CD4-positive, alpha-beta T cell treated with Interleukin-21 for 1 hour (primary cell): ENCODE results near the gene MAGI1.
"Not testable (repeated sequence)": the region's sequence is repeated elsewhere in the genome, so short reads cannot be mapped to it uniquely, and the experiment has no call there.

Source experiments
- DNase-seq: peaks from one replicate; pipeline ENCODE4 v3.0.0-alpha.2; 2020

Gene MAGI1

GRCh38 chr3:65864357-65864904, 174.3 kb downstream of the MAGI1 start:
- no peak for DNase-seq

- no peak for DNase-seq
Measured at GRCh38 chr3:65861718-65862117, 177.0 kb downstream of the MAGI1 start.

GRCh38 chr3:65859612-65860011, 179.1 kb downstream of the MAGI1 start:
- DNase-seq, result not testable (repeated sequence)

GRCh38 chr3:65858749-65859148, 180.0 kb downstream of the MAGI1 start:
- no peak for DNase-seq

- DNase-seq, result no peak
Measured at GRCh38 chr3:65857327-65857726, 181.4 kb downstream of the MAGI1 start.

- DNase-seq, result no peak
Measured at GRCh38 chr3:65856907-65857306, 181.8 kb downstream of the MAGI1 start.

- no peak for DNase-seq
Measured at GRCh38 chr3:65855370-65856100, 183.2 kb downstream of the MAGI1 start.

GRCh38 chr3:65854606-65855304, 184.0 kb downstream of the MAGI1 start:
- no peak for DNase-seq

- DNase-seq, result no peak
Measured at GRCh38 chr3:65851827-65852226, 186.9 kb downstream of the MAGI1 start.

GRCh38 chr3:65850261-65850660, 188.5 kb downstream of the MAGI1 start:
- no peak for DNase-seq

GRCh38 chr3:65848024-65848423, 190.7 kb downstream of the MAGI1 start:
- no peak for DNase-seq

- DNase-seq, result no peak
Measured at GRCh38 chr3:65846936-65847335, 191.8 kb downstream of the MAGI1 start.

- DNase-seq, result no peak
Measured at GRCh38 chr3:65844370-65844769, 194.3 kb downstream of the MAGI1 start.

GRCh38 chr3:65843732-65844131, 195.0 kb downstream of the MAGI1 start:
- no peak for DNase-seq

GRCh38 chr3:65837604-65838003, 201.1 kb downstream of the MAGI1 start:
- DNase-seq, result no peak

- DNase-seq, result no peak
Measured at GRCh38 chr3:65836047-65836446, 202.7 kb downstream of the MAGI1 start.

GRCh38 chr3:65833761-65834505, 204.8 kb downstream of the MAGI1 start:
- no peak for DNase-seq

- no peak for DNase-seq
Measured at GRCh38 chr3:65831733-65832425, 206.8 kb downstream of the MAGI1 start.

- no peak for DNase-seq
Measured at GRCh38 chr3:65830948-65831732, 207.6 kb downstream of the MAGI1 start.

GRCh38 chr3:65829228-65829627, 209.5 kb downstream of the MAGI1 start:
- DNase-seq, result no peak

GRCh38 chr3:65828706-65829105, 210.0 kb downstream of the MAGI1 start:
- no peak for DNase-seq

GRCh38 chr3:65827076-65827475, 211.6 kb downstream of the MAGI1 start:
- DNase-seq, result no peak
